Measurements from ENCODE around the gene SLC35G4. TPM values are rescaled to one million over a fixed set of nuclear protein-coding genes. Genes with fewer than 3 reads are reported as not detected.
"Not testable (repeated sequence)": the region's sequence is repeated elsewhere in the genome, so short reads cannot be mapped to it uniquely, and the experiment has no call there.

SLC35G4 gene
- not detected in 2 replicates for total RNA-seq (2014; rRNA removed; shearing (Covaris generic))
- not detected in 2 replicates for polyA plus RNA-seq (2015; cell fraction: cytosol; rRNA removed)
- not detected in 2 replicates for polyA plus RNA-seq (2015; cell fraction: nucleus; rRNA removed)

DNA sequence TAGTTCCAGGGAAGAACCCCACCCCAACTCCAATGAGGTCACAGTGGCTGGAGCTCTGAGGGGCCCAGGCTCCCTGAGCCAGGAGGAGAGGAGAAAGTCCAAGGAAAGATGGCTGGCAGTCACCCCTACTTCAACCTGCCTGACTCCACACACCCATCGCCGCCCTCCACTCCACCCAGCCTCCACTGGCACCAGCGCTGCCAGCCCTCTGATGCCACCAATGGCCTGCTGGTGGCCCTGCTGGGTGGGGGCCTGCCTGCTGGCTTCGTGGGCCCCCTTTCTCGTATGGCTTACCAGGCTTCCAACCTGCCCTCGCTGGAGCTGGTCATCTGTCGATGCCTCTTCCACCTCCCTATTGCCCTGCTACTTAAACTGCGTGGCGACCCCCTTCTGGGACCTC, at the start of gene SLC35G4:
Gene SLC35G4 (plus strand): TSS at position 109 of the 400 bp plus-strand sequence. CDS start 0 bp downstream, at position 109.
- DNase-seq (ENCODE audit: low read depth, low spot score); in situ Hi-C loops (cut with HindIII; ENCODE audit: low pct_unique_long_range_greater_than_20kb, low sequenced_read_pairs): not testable (repeated sequence)

DNA sequence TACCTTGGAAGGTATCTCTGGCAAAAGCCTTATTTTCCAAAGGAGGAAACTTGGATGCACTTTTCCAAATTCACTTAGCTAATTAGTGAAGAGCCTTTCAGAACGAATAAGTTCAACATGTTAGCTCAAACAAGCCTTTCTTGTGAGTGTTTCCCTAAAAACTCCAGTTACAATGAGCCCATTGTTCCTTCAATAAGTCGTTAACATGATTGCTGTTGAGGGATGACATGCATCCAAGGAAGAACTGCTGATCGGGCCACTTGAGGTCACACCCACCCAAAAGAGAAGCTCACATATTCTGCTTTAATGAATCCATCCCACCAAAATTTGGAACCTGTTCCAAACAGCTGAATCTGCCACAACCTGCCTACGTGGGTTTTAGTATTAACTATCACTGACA, 48.1 kb upstream of the SLC35G4 start:
- peak; percentile 80 for DNase-seq (ENCODE audit: low read depth, low spot score)
- in situ Hi-C loops (cut with HindIII; ENCODE audit: low pct_unique_long_range_greater_than_20kb, low sequenced_read_pairs) = no loop called here

DNA sequence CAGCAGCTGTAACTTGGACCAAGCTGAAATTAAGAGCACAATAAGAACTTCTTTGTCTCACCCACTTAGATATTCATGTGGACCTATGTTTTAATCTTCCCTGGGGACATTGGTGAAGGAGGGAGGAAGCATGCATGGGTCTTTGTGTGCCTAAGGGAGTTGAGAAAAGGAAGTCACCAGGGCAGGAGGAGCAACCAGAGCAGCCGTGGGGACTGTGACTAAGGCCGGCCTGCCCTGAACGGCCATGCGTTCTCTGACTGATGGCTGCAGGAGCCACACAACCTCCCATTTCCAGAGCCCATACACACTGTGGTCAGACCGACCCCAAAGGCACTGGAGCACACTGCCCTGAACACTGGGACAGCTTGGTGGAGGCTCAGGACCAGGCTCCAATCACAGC, 43.7 kb upstream of the SLC35G4 start:
- DNase-seq (ENCODE audit: low read depth, low spot score) = peak; percentile 17
- in situ Hi-C loops (cut with HindIII; ENCODE audit: low pct_unique_long_range_greater_than_20kb, low sequenced_read_pairs) = no loop called here

DNA sequence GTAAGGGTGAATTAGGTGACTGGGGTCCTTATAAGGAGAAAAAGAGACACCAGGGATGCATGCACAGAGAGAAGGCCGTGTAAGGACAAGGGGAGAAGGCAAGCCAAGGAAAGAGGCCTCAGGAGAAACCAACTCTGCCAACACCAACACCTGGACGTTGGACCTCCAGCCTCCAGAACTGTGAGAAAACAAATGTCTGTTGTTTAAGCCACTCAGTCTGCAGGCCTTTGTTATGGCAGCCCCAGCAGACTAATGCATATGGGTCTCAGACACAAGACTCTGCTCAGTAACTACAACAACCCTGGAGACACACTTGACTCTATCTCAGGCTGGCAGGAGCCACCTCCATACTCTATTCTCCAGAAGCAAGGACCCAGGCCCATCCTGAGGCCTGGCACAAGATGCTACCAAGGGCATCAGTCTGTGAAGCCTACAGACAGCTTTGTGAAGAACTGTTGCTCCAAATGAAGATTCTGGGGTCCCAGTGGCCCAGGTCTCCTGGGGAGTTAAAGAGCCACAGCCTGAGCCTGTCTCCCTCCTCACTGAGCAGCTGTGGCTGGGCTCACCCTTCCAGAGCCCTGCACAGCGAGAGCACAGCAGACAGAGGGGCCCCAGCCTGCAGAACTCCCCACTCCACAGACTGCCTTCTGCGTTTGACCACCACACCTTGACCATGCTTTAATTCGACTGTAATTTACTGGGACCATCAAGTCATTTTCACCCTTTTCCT, 43.0 kb upstream of the SLC35G4 start:
- DNase-seq (ENCODE audit: low read depth, low spot score) = no peak
- in situ Hi-C loops (cut with HindIII; ENCODE audit: low pct_unique_long_range_greater_than_20kb, low sequenced_read_pairs) = no loop called here

GRCh38 chr18:11567396-11567795, 42.0 kb upstream of the SLC35G4 start:
- no peak for DNase-seq (ENCODE audit: low read depth, low spot score)
- in situ Hi-C loops (cut with HindIII; ENCODE audit: low pct_unique_long_range_greater_than_20kb, low sequenced_read_pairs) = no loop called here

GRCh38 chr18:11570073-11570588, 39.3 kb upstream of the SLC35G4 start:
- no peak for DNase-seq (ENCODE audit: low read depth, low spot score)
- in situ Hi-C loops (cut with HindIII; ENCODE audit: low pct_unique_long_range_greater_than_20kb, low sequenced_read_pairs) = no loop called here

GRCh38 chr18:11570769-11571412, 38.5 kb upstream of the SLC35G4 start:
- DNase-seq (ENCODE audit: low read depth, low spot score) = peak; percentile 37

DNA sequence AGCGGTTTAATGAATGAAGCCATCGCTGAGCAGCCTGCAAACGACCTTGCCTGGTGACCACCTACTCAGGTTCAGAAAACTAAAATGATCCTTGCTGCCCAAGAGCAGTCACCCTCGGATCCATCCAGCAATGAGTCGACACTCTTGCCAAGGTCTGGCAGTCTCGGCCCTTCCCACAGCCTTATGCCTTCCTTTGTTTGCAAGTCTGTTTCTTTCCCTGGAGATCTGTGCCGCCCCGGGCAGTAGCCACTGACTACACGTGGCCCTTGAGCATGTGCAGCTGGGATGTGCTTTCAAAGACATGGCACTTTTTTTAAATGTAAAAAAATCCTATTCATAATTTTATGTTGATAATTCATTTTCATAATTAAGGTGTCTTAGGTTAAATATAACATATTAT, 37.2 kb upstream of the SLC35G4 start:
- in situ Hi-C loops (cut with HindIII; ENCODE audit: low pct_unique_long_range_greater_than_20kb, low sequenced_read_pairs) = no loop called here
- peak; percentile 45 for DNase-seq (ENCODE audit: low read depth, low spot score)

More at GRCh38 chr18:11570769-11571412, 38.5 kb upstream of the SLC35G4 start:
- in situ Hi-C loops (cut with HindIII; ENCODE audit: low pct_unique_long_range_greater_than_20kb, low sequenced_read_pairs) = no loop called here

DNA sequence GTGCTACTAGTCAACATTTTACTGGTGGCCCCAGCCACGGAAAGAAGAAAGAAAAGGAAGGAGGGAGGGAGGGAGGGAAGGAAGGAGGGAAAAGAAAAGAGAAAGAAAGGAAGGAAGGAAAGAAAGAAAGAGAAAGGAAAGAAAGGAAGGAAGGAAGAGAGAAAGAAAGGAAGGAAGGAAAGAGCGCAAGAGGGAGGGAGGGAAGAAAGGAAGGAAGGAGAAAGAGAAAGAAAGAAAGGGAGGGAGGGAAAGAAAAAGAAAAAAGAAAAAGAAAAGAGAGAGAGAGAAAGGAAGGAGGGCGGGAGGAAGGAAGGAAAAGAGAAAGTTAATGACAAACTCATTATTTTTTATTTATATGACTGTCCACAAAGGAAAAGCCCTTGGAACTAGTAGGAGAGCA, 34.9 kb upstream of the SLC35G4 start:
- no peak for DNase-seq (ENCODE audit: low read depth, low spot score)

DNA sequence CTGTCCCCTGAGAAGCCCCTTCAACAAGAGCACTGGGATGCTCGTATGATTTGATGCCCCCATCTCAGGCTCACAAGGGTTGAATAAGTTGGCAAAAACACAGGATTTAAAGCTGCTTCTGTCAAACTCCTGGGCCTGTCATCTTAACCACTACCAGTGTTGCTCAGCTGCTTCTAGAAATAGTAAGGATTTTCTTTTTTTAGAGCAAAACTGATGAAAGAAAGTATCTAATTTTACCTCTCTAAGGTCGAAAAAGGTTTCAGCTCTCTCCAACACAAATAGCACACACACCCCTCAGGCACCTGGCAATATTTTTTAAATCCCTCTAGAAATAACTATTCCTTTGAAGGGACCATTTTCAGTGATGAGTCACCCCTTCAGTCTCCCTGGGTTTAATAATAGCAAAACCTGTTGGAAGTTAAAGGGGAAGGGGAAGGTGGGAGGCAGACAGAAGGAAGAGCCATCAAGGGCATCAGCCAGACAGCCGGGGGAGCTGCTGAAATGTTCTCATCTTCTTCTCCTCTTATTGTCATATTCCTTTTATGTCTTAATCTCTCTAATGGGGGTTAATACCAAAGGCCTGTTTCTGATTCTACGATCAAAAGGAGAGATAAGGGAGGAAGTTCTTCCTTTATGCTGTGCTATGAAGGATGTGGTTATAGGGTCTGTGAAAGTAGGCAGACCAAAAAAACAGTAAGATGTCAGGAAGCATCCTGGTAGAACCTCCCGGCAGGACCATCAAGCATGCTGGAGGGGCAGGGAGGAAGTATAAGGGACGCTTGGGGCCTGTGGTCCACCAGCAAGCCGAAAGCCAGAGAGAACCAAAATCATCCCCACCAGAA, 31.9 kb upstream of the SLC35G4 start:
- in situ Hi-C loops (cut with HindIII; ENCODE audit: low pct_unique_long_range_greater_than_20kb, low sequenced_read_pairs) = no loop called here
- DNase-seq (ENCODE audit: low read depth, low spot score) = no peak

More for the DNA sequence above, 34.9 kb upstream of the SLC35G4 start:
- in situ Hi-C loops (cut with HindIII; ENCODE audit: low pct_unique_long_range_greater_than_20kb, low sequenced_read_pairs) = no loop called here

DNA sequence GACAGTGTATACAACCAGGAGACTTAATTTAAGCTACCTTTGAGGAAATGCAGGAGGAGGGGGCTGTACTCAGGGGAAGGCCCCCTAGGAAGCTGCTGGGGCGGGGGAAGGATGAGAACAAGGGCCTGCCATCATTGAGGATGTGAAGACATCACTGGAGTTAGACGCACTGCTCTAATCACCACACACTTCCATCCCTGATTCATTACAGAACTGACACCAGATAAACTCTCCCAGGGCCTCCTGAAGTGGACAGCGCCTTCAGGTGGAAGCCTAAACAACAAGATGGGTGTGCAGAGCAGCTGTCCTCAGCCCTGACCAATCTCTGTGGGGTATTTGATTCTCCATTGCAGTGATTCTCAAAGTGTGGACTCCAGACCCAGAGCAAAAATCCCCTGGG, 30.6 kb upstream of the SLC35G4 start:
- no peak for DNase-seq (ENCODE audit: low read depth, low spot score)
- in situ Hi-C loops (cut with HindIII; ENCODE audit: low pct_unique_long_range_greater_than_20kb, low sequenced_read_pairs) = no loop called here

GRCh38 chr18:11579916-11580315, 29.5 kb upstream of the SLC35G4 start:
- DNase-seq (ENCODE audit: low read depth, low spot score) = no peak
- in situ Hi-C loops (cut with HindIII; ENCODE audit: low pct_unique_long_range_greater_than_20kb, low sequenced_read_pairs) = no loop called here

- DNase-seq (ENCODE audit: low read depth, low spot score) = no peak
- in situ Hi-C loops (cut with HindIII; ENCODE audit: low pct_unique_long_range_greater_than_20kb, low sequenced_read_pairs) = no loop called here
Measured at GRCh38 chr18:11581286-11581685, 28.1 kb upstream of the SLC35G4 start.

- no peak for DNase-seq (ENCODE audit: low read depth, low spot score)
- in situ Hi-C loops (cut with HindIII; ENCODE audit: low pct_unique_long_range_greater_than_20kb, low sequenced_read_pairs) = no loop called here
Measured at GRCh38 chr18:11585596-11585995, 23.8 kb upstream of the SLC35G4 start.

DNA sequence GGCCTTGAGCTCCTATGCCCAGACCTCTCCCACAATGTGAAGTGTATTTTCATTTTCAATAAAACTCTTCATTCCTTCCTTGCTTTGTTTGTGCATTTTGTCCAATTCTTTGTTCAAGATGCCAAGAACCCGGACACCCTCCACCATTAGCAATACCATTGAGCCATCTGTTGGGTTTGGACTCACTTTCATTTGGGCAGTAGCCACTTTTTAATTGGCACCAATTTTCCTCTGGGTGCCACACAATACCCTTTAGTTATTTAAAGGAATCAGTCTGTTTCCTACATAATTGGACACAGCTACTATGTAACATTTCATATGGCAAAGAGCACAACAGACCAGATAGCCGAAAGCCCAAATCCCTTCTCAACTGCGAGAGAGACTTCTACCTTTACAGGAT, 22.5 kb upstream of the SLC35G4 start:
- in situ Hi-C loops (cut with HindIII; ENCODE audit: low pct_unique_long_range_greater_than_20kb, low sequenced_read_pairs) = no loop called here
- no peak for DNase-seq (ENCODE audit: low read depth, low spot score)

GRCh38 chr18:11587432-11587831, 22.0 kb upstream of the SLC35G4 start:
- in situ Hi-C loops (cut with HindIII; ENCODE audit: low pct_unique_long_range_greater_than_20kb, low sequenced_read_pairs) = no loop called here
- DNase-seq (ENCODE audit: low read depth, low spot score) = no peak

- DNase-seq (ENCODE audit: low read depth, low spot score) = no peak
- in situ Hi-C loops (cut with HindIII; ENCODE audit: low pct_unique_long_range_greater_than_20kb, low sequenced_read_pairs) = no loop called here
Measured at GRCh38 chr18:11587846-11588245, 21.6 kb upstream of the SLC35G4 start.

- DNase-seq (ENCODE audit: low read depth, low spot score) = peak; percentile 16
- in situ Hi-C loops (cut with HindIII; ENCODE audit: low pct_unique_long_range_greater_than_20kb, low sequenced_read_pairs) = no loop called here
Measured at GRCh38 chr18:11591957-11592356, 17.4 kb upstream of the SLC35G4 start.

Measured in SK-MEL-5 (cell line).